Type B pancreatic cell (in vitro differentiated cells): Measurements from ENCODE around the gene NFKBIB. TPM values are rescaled to one million over a fixed set of nuclear protein-coding genes. Genes with fewer than 3 reads are reported as not detected.

Experiments used
- DNase-seq: peaks from one replicate; pipeline ENCODE4 v3.0.0; 2021; ENCODE audit warnings: mixed read lengths; ENCODE audit not compliant: unreplicated experiment; ENCODE audit errors: extremely low spot score
- H3K27ac Mint-ChIP-seq: 2 replicates; pipeline ENCODE4 v1.8.0; 2021; ENCODE audit warnings: mild to moderate bottlenecking, mixed read lengths
- H3K27me3 Mint-ChIP-seq: 2 replicates; pipeline ENCODE4 v1.8.0; 2021; ENCODE audit warnings: mixed read lengths
- H3K36me3 Mint-ChIP-seq: 2 replicates; pipeline ENCODE4 v1.8.0; 2021; ENCODE audit warnings: mixed read lengths
- H3K4me1 Mint-ChIP-seq: one replicate; pipeline ENCODE4 v1.8.0; 2021; ENCODE audit warnings: mixed read lengths; ENCODE audit not compliant: unreplicated experiment
- H3K4me3 Mint-ChIP-seq: 2 replicates; pipeline ENCODE4 v1.8.0; 2021; ENCODE audit warnings: mild to moderate bottlenecking, mixed read lengths
- H3K9me3 Mint-ChIP-seq: 2 replicates; pipeline ENCODE4 v1.8.0; 2021; ENCODE audit warnings: mixed read lengths
- total RNA-seq: library from RNA; stranded (reverse); gene quantifications from 2 replicates; pipeline ENCODE4 v1.2.1, GENCODE V29; 2021; ENCODE audit warnings: low replicate concordance
- TF ChIP-seq, protein P1 (sequence below): fragments of 200-600 bp; sonication (generic); conservative IDR thresholded peaks from 2 replicates; pipeline ENCODE4 v1.5.0; 2021; ENCODE audit warnings: antibody characterized with exemption, mild to moderate bottlenecking

NFKBIB gene
- total RNA-seq, 1 donor from 2014 or later: 13.7 TPM

DNA sequence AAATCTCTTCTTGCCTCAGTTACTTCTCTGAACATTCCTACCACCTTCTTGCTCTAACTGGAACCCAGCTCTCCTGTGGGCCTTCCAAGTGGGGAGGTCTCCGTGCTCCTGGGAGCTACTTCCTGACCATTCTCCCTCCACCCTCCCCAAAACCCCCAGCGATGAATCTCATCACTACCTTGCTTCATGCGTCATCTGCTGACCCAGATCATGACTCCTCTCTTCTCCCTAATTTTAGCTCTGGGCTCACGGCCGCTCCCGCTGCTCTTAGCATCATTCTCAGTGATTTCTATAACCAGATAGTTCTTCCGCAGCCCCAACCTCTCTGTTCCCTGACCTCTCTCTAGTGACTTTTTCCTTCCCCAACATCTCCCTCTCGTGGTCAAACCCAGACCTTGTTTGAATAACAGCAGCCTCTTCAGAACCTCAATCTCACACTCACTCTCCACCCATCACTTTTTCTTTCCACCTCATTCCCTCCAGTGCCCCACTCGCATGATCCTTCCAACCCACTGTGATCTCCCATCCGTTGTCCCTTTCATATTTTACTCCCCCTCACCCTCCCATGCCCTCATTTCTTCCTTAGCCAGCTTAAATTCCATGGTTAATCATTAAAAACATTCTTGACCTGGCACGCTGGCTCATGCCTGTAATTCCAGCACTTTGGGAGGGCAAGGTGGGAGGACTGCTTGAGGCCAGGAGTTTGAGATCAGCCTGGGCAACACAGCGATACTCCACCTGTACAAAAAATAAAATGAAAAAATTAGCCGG lies 52.8 kb downstream of the NFKBIB start:
- peaks cover 5% of the 10 kb centered on the region for H3K36me3 Mint-ChIP-seq
- no peak for DNase-seq
- peak overlapping the region; percentile 52 for H3K4me3 Mint-ChIP-seq
- no peaks in the 10 kb centered on the region for H3K9me3 Mint-ChIP-seq
- peaks cover 16% of the 10 kb centered on the region for H3K4me1 Mint-ChIP-seq
- peaks cover 3% of the 10 kb centered on the region for H3K27me3 Mint-ChIP-seq
- TF ChIP-seq, protein P1, sequence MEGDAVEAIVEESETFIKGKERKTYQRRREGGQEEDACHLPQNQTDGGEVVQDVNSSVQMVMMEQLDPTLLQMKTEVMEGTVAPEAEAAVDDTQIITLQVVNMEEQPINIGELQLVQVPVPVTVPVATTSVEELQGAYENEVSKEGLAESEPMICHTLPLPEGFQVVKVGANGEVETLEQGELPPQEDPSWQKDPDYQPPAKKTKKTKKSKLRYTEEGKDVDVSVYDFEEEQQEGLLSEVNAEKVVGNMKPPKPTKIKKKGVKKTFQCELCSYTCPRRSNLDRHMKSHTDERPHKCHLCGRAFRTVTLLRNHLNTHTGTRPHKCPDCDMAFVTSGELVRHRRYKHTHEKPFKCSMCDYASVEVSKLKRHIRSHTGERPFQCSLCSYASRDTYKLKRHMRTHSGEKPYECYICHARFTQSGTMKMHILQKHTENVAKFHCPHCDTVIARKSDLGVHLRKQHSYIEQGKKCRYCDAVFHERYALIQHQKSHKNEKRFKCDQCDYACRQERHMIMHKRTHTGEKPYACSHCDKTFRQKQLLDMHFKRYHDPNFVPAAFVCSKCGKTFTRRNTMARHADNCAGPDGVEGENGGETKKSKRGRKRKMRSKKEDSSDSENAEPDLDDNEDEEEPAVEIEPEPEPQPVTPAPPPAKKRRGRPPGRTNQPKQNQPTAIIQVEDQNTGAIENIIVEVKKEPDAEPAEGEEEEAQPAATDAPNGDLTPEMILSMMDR: peak; percentile 72
- peak overlapping the region; percentile 15 for H3K27ac Mint-ChIP-seq

DNA sequence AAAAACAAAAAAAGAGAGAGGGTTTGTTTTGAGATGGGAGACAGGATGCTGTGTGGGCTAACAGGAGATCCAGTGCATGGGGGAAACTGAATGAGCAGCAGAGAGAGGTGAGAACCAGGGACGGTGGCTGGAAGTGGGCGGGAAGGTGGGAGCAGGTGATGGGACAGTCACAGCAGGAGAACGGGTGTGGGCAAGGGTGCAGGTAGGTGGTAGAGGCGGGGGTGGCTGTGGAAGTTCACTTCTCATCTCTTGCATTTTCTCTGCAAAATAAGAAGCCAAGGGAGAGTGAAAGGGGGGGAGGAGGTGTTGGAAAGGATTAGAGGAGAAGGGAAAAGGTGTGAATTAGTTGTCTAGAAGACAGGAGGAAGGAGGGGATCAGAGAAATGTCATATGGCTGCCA lies 53.9 kb downstream of the NFKBIB start:
- Mint-ChIP-seq H3K4me1 (peaks cover 16% of the 10 kb centered on the region), H3K4me3 (no peak overlapping the region), H3K9me3 (no peaks in the 10 kb centered on the region), H3K27ac (no peak overlapping the region), H3K27me3 (peaks cover 3% of the 10 kb centered on the region), H3K36me3 (peaks cover 5% of the 10 kb centered on the region)
- TF ChIP-seq, protein P1: no peak
- DNase-seq: no peak

DNA sequence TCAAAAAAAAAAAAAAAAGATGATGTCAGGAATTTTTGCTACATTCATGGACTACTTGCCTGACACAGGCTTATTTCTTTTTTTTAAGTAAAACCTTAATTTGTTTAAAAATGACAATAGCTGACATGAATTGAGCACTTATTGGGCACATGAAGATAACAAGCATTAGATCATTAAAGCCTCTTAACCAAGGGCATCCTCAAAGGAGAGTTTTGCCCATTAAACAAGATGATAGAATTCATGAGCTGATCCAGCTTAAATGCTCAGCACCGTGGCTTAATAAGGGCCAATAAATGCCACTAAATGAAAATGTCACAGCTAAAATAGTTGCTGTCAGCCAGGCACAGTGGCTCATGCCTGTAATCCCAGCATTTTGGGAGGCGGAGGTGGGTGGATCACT lies 56.5 kb downstream of the NFKBIB start:
- H3K27ac Mint-ChIP-seq: no peak overlapping the region
- H3K36me3 Mint-ChIP-seq: peaks cover 5% of the 10 kb centered on the region
- peaks cover 7% of the 10 kb centered on the region for H3K4me1 Mint-ChIP-seq
- H3K4me3 Mint-ChIP-seq: no peak overlapping the region
- TF ChIP-seq, protein P1: no peak
- no peak for DNase-seq
- peaks cover 3% of the 10 kb centered on the region for H3K27me3 Mint-ChIP-seq
- H3K9me3 Mint-ChIP-seq: no peaks in the 10 kb centered on the region

DNA sequence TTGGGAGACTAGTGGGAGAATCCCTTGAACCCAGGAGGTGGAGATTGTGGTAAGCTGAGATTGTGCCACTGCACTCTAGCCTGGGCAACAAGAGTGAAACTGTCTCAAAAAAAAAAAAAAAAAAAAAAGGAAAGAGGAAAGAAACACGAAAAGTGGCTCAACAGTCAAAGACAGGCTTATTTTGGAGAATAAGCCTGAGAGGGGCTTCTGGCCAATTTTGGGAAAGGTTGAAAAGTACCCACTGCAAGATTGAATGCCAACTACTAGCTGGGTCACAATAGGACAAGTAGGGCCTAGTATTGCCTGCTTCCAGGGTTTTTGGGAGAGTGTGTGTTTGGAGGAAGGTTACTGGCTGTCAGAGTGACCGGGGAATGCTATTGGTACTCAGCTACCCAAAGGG lies 58.5 kb downstream of the NFKBIB start:
- Mint-ChIP-seq H3K4me3 (no peak overlapping the region), H3K27ac (no peak overlapping the region), H3K27me3 (no peaks in the 10 kb centered on the region), H3K4me1 (peaks cover 5% of the 10 kb centered on the region), H3K36me3 (no peaks in the 10 kb centered on the region), H3K9me3 (no peaks in the 10 kb centered on the region)
- TF ChIP-seq, protein P1: no peak
- no peak for DNase-seq

Other genes with a start within 250 kb of the NFKBIB start
- 3.0 and 4.5 TPM in 2 replicates for gene CAPN12, start 155.5 kb upstream of the NFKBIB start, total RNA-seq
- 1.8 and 1.9 TPM in 2 replicates for gene LGALS7, start 126.5 kb upstream of the NFKBIB start, total RNA-seq
- not detected in 2 replicates for gene LGALS7B, start 110.8 kb upstream of the NFKBIB start, total RNA-seq
- 33.4 and 104 TPM in 2 replicates for gene LGALS4, start 87.0 kb upstream of the NFKBIB start, total RNA-seq
- gene ECH1, start 68.2 kb upstream of the NFKBIB start, total RNA-seq: 134 and 142 TPM in 2 replicates
- 338 and 451 TPM in 2 replicates for gene HNRNPL, start 50.0 kb upstream of the NFKBIB start, total RNA-seq
- 1.7 and 3.4 TPM in 2 replicates for gene RINL, start 21.7 kb upstream of the NFKBIB start, total RNA-seq
- gene SIRT2, start 351 bp upstream of the NFKBIB start, total RNA-seq: 43.7 and 46.0 TPM in 2 replicates
- gene CCER2, start 12.2 kb downstream of the NFKBIB start, total RNA-seq: 0.55 and 1.2 TPM in 2 replicates
- gene SARS2, start 30.8 kb downstream of the NFKBIB start, total RNA-seq: 29.4 and 32.3 TPM in 2 replicates
- 45.6 and 58.0 TPM in 2 replicates for gene MRPS12, start 31.0 kb downstream of the NFKBIB start, total RNA-seq
- 10.6 and 26.0 TPM in 2 replicates for gene FBXO17, start 75.8 kb downstream of the NFKBIB start, total RNA-seq
- gene FBXO27, start 132.6 kb downstream of the NFKBIB start, total RNA-seq: 8.2 and 10.1 TPM in 2 replicates
- gene ACP7, start 184.4 kb downstream of the NFKBIB start, total RNA-seq: 0.29 and 0.31 TPM in 2 replicates
- gene PAK4, start 225.8 kb downstream of the NFKBIB start, total RNA-seq: 52.1 and 64.3 TPM in 2 replicates